Measurements from ENCODE around the gene ADAM10. TPM values are rescaled to one million over a fixed set of nuclear protein-coding genes. Genes with fewer than 3 reads are reported as not detected.

Gene ADAM10
- total and polyA plus RNA-seq, 2 of the 8 experiments (the other 6 are each of a cell fraction or from before 2014, with no cell fraction given) = 46.5 to 163 TPM

DNA sequence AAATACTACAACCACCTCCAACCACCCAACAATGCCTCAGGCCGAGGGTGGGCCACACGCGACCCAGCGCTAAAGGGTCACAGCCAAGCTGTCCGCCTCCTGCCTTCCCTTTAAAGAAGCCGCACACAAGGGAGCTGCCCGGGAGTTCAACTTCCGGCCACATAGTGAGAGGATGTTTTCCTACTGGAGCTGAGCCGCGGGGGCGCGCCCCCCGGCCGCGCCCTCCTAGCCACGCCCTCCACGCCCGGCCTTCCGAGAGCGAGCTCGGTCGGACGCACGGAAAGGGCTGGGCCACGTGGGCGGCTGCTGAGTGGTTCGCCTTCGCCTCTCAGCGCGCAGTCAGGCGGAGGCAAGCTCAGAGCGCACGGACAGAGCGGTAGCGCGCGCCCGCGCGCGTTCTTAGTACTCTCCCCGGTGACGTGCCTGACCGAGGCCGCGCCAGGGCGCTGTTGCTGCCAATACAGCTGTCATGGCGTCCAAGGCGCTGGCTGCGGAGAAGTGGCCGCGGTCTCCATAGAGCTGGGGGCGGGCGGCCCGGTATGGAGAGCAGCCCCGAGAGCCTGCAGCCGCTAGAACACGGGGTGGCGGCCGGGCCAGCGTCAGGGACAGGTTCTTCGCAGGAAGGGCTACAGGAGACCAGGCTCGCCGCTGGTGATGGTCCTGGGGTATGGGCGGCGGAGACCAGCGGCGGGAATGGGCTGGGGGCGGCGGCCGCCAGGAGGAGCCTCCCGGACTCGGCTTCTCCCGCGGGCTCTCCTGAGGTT is 21.5 kb upstream of the ADAM10 start, which contains the start of gene MINDY2 (continued):
- TF ChIP-seq, protein P1, sequence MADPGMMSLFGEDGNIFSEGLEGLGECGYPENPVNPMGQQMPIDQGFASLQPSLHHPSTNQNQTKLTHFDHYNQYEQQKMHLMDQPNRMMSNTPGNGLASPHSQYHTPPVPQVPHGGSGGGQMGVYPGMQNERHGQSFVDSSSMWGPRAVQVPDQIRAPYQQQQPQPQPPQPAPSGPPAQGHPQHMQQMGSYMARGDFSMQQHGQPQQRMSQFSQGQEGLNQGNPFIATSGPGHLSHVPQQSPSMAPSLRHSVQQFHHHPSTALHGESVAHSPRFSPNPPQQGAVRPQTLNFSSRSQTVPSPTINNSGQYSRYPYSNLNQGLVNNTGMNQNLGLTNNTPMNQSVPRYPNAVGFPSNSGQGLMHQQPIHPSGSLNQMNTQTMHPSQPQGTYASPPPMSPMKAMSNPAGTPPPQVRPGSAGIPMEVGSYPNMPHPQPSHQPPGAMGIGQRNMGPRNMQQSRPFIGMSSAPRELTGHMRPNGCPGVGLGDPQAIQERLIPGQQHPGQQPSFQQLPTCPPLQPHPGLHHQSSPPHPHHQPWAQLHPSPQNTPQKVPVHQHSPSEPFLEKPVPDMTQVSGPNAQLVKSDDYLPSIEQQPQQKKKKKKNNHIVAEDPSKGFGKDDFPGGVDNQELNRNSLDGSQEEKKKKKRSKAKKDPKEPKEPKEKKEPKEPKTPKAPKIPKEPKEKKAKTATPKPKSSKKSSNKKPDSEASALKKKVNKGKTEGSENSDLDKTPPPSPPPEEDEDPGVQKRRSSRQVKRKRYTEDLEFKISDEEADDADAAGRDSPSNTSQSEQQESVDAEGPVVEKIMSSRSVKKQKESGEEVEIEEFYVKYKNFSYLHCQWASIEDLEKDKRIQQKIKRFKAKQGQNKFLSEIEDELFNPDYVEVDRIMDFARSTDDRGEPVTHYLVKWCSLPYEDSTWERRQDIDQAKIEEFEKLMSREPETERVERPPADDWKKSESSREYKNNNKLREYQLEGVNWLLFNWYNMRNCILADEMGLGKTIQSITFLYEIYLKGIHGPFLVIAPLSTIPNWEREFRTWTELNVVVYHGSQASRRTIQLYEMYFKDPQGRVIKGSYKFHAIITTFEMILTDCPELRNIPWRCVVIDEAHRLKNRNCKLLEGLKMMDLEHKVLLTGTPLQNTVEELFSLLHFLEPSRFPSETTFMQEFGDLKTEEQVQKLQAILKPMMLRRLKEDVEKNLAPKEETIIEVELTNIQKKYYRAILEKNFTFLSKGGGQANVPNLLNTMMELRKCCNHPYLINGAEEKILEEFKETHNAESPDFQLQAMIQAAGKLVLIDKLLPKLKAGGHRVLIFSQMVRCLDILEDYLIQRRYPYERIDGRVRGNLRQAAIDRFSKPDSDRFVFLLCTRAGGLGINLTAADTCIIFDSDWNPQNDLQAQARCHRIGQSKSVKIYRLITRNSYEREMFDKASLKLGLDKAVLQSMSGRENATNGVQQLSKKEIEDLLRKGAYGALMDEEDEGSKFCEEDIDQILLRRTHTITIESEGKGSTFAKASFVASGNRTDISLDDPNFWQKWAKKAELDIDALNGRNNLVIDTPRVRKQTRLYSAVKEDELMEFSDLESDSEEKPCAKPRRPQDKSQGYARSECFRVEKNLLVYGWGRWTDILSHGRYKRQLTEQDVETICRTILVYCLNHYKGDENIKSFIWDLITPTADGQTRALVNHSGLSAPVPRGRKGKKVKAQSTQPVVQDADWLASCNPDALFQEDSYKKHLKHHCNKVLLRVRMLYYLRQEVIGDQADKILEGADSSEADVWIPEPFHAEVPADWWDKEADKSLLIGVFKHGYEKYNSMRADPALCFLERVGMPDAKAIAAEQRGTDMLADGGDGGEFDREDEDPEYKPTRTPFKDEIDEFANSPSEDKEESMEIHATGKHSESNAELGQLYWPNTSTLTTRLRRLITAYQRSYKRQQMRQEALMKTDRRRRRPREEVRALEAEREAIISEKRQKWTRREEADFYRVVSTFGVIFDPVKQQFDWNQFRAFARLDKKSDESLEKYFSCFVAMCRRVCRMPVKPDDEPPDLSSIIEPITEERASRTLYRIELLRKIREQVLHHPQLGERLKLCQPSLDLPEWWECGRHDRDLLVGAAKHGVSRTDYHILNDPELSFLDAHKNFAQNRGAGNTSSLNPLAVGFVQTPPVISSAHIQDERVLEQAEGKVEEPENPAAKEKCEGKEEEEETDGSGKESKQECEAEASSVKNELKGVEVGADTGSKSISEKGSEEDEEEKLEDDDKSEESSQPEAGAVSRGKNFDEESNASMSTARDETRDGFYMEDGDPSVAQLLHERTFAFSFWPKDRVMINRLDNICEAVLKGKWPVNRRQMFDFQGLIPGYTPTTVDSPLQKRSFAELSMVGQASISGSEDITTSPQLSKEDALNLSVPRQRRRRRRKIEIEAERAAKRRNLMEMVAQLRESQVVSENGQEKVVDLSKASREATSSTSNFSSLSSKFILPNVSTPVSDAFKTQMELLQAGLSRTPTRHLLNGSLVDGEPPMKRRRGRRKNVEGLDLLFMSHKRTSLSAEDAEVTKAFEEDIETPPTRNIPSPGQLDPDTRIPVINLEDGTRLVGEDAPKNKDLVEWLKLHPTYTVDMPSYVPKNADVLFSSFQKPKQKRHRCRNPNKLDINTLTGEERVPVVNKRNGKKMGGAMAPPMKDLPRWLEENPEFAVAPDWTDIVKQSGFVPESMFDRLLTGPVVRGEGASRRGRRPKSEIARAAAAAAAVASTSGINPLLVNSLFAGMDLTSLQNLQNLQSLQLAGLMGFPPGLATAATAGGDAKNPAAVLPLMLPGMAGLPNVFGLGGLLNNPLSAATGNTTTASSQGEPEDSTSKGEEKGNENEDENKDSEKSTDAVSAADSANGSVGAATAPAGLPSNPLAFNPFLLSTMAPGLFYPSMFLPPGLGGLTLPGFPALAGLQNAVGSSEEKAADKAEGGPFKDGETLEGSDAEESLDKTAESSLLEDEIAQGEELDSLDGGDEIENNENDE (IDR thresholded peaks at IDR 0.05; ENCODE audit: insufficient replicate concordance, low read length) = no peak
- TF ChIP-seq ASH2L (IDR thresholded peaks at IDR 0.05; ENCODE audit: low read length) = peak; percentile 93
- TF ChIP-seq RBBP5 (IDR thresholded peaks at IDR 0.05; ENCODE audit: borderline replicate concordance, low read depth, low read length) = peak; percentile 69; the same call in 1 of the 2 replicates
- TF ChIP-seq, protein P2, sequence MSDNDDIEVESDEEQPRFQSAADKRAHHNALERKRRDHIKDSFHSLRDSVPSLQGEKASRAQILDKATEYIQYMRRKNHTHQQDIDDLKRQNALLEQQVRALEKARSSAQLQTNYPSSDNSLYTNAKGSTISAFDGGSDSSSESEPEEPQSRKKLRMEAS (IDR thresholded peaks at IDR 0.05) = peak; percentile 93
- TF ChIP-seq CBX5 (IDR thresholded peaks at IDR 0.05; ENCODE audit: low read depth, low read length) = no peak
- peak; percentile 63; the same call in 1 of the 2 replicates for TF ChIP-seq KDM5A (IDR thresholded peaks at IDR 0.05; ENCODE audit: low read length)
- TF ChIP-seq, protein P3, sequence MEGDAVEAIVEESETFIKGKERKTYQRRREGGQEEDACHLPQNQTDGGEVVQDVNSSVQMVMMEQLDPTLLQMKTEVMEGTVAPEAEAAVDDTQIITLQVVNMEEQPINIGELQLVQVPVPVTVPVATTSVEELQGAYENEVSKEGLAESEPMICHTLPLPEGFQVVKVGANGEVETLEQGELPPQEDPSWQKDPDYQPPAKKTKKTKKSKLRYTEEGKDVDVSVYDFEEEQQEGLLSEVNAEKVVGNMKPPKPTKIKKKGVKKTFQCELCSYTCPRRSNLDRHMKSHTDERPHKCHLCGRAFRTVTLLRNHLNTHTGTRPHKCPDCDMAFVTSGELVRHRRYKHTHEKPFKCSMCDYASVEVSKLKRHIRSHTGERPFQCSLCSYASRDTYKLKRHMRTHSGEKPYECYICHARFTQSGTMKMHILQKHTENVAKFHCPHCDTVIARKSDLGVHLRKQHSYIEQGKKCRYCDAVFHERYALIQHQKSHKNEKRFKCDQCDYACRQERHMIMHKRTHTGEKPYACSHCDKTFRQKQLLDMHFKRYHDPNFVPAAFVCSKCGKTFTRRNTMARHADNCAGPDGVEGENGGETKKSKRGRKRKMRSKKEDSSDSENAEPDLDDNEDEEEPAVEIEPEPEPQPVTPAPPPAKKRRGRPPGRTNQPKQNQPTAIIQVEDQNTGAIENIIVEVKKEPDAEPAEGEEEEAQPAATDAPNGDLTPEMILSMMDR (IDR thresholded peaks at IDR 0.05; ENCODE audit: control extremely low read depth in 1 of 3, insufficient read depth in 1 of 3, low read depth in 1 of 3, low read length in 3 of 3) = peak in 2 of 3 experiments; percentile 37 to 51; a peak in 3 of 4 replicates

All from H1 (cell line).